IgD-negative memory B cell (primary cell): ENCODE results near the gene SLFN14. TPM values are rescaled to one million over a fixed set of nuclear protein-coding genes. Genes with fewer than 3 reads are reported as not detected.
"Not testable (repeated sequence)": the region's sequence is repeated elsewhere in the genome, so short reads cannot be mapped to it uniquely, and the experiment has no call there.

Source experiments
- H3K27ac Mint-ChIP-seq, 3 donors: one replicate each; pipeline ENCODE4 v1.8.0; 2020 to 2022; ENCODE audit warnings: mild to moderate bottlenecking in 3 of 3, mixed read lengths in 3 of 3, moderate library complexity in 1 of 3
- H3K27me3 Mint-ChIP-seq: one replicate; pipeline ENCODE4 v1.8.0; 2021; ENCODE audit warnings: mixed read lengths
- H3K36me3 Mint-ChIP-seq: one replicate; pipeline ENCODE4 v1.8.0; 2020; ENCODE audit warnings: mild to moderate bottlenecking, mixed read lengths
- H3K4me1 Mint-ChIP-seq, 3 donors: one replicate each; pipeline ENCODE4 v1.8.0; 2020 to 2022; ENCODE audit warnings: mixed read lengths in 3 of 3, mild to moderate bottlenecking in 1 of 3
- H3K4me3 Mint-ChIP-seq, 4 donors: one replicate each; pipeline ENCODE4 v1.8.0; 2020 to 2022; ENCODE audit warnings: mild to moderate bottlenecking in 4 of 4, mixed read lengths in 4 of 4, moderate library complexity in 3 of 4
- H3K9me3 Mint-ChIP-seq, 3 donors: one replicate each; pipeline ENCODE4 v1.8.0; 2020 to 2021; ENCODE audit warnings: mixed read lengths in 3 of 3, mild to moderate bottlenecking in 1 of 3
- polyA plus RNA-seq: library from polyadenylated mRNA; unstranded; fragments of 300-500 nt; fragmentation: Illumina TruSeq; gene quantifications from one replicate; pipeline ENCODE4 v1.2.3, GENCODE V29; 2021

SLFN14 gene
- polyA plus RNA-seq, 1 donor from 2014 or later, result not detected

DNA sequence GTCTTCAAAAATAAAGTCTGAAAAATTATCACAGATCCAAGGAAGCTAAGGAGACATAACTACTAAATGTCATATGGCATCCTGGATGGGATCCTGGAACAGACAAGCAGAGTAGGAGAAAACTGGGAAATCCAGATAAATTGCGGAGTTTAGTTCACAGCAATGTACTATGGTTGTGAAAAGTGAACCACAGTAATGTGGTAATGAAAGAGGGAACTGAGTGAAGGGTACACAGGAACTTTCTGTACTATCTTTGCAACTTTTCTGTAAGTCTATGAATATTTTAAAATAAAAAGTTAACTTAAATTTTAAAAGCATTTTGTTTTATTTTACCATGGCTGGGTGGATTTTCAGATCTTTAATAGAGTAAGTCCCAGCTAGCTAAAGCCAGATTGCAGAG, 39.5 kb downstream of the SLFN14 start:
- Mint-ChIP-seq H3K36me3 (peaks cover 3% of the 10 kb centered on the region), H3K9me3 (peaks cover 0 to 5% (median 1%) of the 10 kb centered on the region in 3 donors), H3K4me3 (no peak overlapping the region), H3K27me3 (peaks cover 6% of the 10 kb centered on the region), H3K27ac (no peak overlapping the region), H3K4me1 (peaks cover 3 to 13% (median 5%) of the 10 kb centered on the region in 3 donors)

- Mint-ChIP-seq H3K27me3 (peaks cover 6% of the 10 kb centered on the region), H3K4me1 (peaks cover 3 to 13% (median 5%) of the 10 kb centered on the region in 3 donors), H3K9me3 (peaks cover 0 to 2% (median 1%) of the 10 kb centered on the region in 3 donors), H3K4me3 (no peak overlapping the region), H3K27ac (no peak overlapping the region), H3K36me3 (peaks cover 3% of the 10 kb centered on the region)
These were observed 40.6 kb downstream of the SLFN14 start for GRCh38 chr17:35519906-35520442.

DNA sequence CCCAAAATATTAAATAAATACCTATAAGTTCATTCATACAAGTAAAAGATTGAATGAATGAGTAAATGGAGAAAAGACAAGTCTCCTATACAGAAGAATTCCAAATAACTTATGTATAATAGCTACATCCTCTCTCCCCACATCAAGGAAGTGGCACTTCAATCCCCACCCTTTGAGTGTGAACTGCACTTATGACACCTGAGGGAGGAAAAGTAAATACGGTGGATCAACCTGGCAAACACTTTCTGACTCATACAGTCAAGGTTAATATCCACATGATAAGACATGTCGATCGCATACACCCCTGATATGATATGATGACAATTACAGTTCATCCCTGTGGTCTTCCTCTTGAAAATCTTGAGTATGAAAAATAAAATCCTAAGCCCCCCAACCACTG, 41.2 kb downstream of the SLFN14 start:
- peaks cover 6% of the 10 kb centered on the region for H3K27me3 Mint-ChIP-seq
- H3K4me3 Mint-ChIP-seq, result no peak overlapping the region
- peaks cover 0 to 1% (median 0%) of the 10 kb centered on the region in 3 donors for H3K9me3 Mint-ChIP-seq
- peaks cover 3 to 13% (median 5%) of the 10 kb centered on the region in 3 donors for H3K4me1 Mint-ChIP-seq
- H3K27ac Mint-ChIP-seq, result no peak overlapping the region
- H3K36me3 Mint-ChIP-seq, result peaks cover 3% of the 10 kb centered on the region

DNA sequence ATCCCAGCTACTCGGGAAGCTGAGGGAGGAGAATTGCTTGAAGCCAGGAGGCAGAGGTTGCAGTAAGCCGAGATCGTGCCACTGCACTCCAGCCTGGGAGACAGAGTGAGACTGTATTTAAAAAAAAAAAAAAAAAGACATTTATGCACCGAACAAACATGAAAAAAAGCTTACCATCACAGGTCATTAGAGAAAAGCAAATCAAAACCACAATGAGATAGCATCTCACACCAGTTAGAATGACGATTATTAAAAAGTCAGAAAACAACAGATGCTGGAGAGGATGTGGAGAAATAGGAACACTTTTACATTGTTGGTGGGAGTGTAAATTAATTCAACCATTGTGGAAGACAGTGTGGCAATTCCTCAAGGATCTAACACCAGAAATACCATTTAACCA, 42.2 kb downstream of the SLFN14 start:
- Mint-ChIP-seq H3K4me1 (peaks cover 3 to 13% (median 5%) of the 10 kb centered on the region in 3 donors), H3K4me3 (peak overlapping the region in 1 of 4 donors; percentile 7)
- not testable (repeated sequence) for H3K27ac Mint-ChIP-seq, H3K27me3 Mint-ChIP-seq, H3K9me3 Mint-ChIP-seq, H3K36me3 Mint-ChIP-seq

GRCh38 chr17:35515027-35515426, 45.6 kb downstream of the SLFN14 start:
- H3K27me3 Mint-ChIP-seq, result peaks cover 5% of the 10 kb centered on the region
- peaks cover 3% of the 10 kb centered on the region for H3K36me3 Mint-ChIP-seq
- no peak overlapping the region for H3K4me3 Mint-ChIP-seq
- H3K4me1 Mint-ChIP-seq, result peaks cover 0 to 10% (median 0%) of the 10 kb centered on the region in 3 donors
- no peak overlapping the region for H3K27ac Mint-ChIP-seq
- no peaks in the 10 kb centered on the region for H3K9me3 Mint-ChIP-seq

- no peaks in the 10 kb centered on the region for H3K9me3 Mint-ChIP-seq
- peaks cover 5% of the 10 kb centered on the region for H3K27me3 Mint-ChIP-seq
- no peak overlapping the region for H3K4me3 Mint-ChIP-seq
These were observed 46.1 kb downstream of the SLFN14 start for GRCh38 chr17:35514564-35514963.

More at GRCh38 chr17:35514564-35514963, 46.1 kb downstream of the SLFN14 start:
- Mint-ChIP-seq H3K27ac (peak overlapping the region in 1 of 3 donors; percentile 61), H3K36me3 (peaks cover 3% of the 10 kb centered on the region), H3K4me1 (peaks cover 0 to 5% (median 0%) of the 10 kb centered on the region in 3 donors)

Other genes with a start within 250 kb of the SLFN14 start
- gene SLFN11, start 187.2 kb downstream of the SLFN14 start, polyA plus RNA-seq, result 11.2 TPM
- 2.4 TPM for gene SLFN12, start 128.3 kb downstream of the SLFN14 start, polyA plus RNA-seq
- gene SLFN13, start 112.1 kb downstream of the SLFN14 start, polyA plus RNA-seq, result 7.1 TPM
- gene SLFN12L, start 23.1 kb downstream of the SLFN14 start, polyA plus RNA-seq, result 1.9 TPM
- 1.3 TPM for gene PEX12, start 17.8 kb upstream of the SLFN14 start, polyA plus RNA-seq
- 36.3 TPM for gene AP2B1, start 26.5 kb upstream of the SLFN14 start, polyA plus RNA-seq
- not detected for gene RASL10B, start 170.8 kb upstream of the SLFN14 start, polyA plus RNA-seq
- not detected for gene GAS2L2, start 192.4 kb upstream of the SLFN14 start, polyA plus RNA-seq
- gene C17orf50, start 200.1 kb upstream of the SLFN14 start, polyA plus RNA-seq, result not detected
- gene MMP28, start 234.8 kb upstream of the SLFN14 start, polyA plus RNA-seq, result 0.49 TPM
- 17.0 TPM for gene TAF15, start 248.7 kb upstream of the SLFN14 start, polyA plus RNA-seq